Limb (tissue), 2 donors: Measurements from ENCODE around the gene SLC22A31.

Experiments used
- DNase-seq, 2 donors: peaks; one replicate each; pipeline ENCODE4 v3.0.0-alpha.2; 2016; ENCODE audit errors: extremely low spot score in 2 of 2

The SLC22A31 gene

DNA sequence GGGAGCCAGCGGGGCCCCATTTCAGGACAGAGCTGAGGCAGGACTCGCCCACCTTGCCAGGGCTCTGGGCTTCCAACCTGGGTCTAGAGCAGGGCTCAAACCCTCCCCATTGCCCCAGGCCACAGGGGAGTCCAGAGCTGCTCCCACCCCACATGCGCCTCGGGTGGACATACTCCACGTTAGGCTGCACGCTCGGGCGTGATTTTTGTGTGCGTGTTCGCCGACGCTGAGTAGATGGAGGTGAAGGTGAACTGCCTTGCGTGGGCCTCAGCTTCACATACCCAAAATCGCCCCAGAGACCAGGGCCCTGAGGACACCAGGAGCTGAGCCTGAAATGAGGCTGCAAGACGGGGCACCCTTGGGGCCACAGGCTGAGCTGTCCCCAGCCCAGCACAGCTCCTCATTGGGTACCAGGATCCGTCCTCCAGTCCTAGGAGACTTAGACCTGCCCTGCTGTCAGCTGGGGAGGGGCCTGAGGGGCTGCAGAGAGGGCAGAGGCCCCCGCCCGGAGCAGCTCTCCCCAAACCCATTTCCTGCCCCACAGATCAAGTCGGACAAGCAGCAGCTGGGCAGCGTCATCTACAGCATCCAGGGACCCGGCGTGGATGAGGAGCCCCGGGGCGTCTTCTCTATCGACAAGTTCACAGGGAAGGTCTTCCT is 20.6 kb downstream of the SLC22A31 start:
- DNase-seq, result no peak

DNA sequence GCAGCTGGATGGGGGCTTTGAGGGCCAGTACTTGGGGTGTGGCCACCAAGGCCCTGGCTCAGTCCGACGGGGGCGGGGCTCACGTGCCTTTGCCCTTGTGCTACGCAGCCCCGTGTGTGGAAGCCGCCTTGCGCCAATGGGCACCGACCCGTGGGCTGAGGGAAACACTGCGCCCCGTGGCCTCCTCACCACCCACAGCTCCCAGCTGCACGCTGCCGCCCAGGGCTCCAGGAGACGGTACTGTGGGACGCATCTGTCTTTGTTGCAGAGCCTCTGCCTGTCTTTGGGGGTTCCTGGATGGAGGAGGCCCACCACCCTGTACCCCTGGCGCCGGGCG is 21.2 kb downstream of the SLC22A31 start:
- no peak for DNase-seq

DNA sequence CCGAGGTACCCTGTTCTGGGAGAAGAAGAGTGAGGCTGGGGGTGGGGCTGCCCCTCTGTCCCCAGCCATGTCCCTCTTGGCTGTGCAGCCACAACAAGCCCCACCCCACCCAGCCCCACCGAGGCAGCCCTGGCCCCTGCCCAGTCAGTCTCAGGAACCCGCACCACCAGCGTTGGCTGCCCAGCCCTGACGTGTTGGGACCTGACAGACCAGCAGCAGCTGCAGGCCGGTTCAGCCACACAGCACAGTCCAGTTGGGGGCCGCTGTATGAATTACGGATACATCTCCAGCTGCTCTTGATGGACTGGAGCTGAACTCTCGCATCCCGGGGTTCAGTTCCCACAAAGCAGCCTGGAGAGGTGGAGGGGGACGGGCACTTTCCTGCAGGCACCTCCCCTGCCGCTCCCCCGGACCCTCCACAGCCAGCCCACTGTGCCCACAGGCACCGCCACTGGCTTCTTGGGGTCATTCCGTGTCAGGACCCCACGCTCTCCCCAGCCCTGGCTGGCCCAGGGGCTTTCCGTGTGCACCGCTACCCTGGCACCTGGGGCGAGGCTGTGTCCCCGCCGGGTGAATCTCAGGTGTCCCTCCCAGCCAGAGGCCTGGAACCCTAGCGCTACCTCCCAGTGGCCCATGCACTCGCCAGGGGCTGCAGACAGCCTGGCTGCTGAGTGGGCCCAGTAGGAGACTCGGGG is 21.7 kb downstream of the SLC22A31 start:
- no peak for DNase-seq

DNA sequence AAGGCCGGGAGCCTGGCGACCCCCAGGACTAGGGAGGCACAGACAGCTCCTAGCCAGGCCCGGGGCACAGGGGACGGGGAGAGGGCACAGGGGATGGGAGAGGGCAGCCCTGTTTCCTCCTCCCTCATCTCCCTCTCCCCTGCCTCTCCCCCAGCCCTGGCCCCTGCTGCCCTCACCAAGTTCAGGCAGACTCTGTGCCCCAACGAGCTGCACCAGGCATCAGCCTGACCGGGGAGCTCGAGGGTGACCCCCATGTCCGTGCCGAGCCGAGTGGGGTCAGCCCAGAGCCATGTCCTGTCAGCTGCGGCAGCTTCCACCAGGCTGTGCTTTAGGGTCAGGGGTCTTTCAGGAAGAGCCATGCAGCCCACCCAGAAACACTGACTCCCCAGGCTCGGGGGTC is 22.8 kb downstream of the SLC22A31 start:
- no peak for DNase-seq

DNA sequence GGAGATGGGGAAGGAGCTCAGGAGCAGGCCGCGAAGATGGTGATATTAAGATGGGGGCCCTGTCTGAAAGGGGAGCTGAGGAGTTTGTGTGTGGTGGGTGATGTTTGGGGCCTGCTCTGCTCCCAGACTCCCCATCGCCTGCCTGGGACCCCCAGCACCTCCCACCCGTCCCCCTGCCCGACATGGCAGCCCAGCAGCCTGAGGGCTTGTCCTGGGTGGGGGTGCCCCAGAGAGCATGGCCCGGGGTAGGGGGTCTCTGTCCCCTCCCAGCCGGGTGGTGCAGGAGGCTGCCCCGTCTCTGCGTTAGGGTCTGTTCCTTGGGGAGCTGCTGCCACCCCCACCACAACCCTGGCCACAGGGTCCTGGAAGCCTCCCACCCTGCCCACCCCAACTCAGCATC is 23.6 kb downstream of the SLC22A31 start:
- DNase-seq, result no peak

DNA sequence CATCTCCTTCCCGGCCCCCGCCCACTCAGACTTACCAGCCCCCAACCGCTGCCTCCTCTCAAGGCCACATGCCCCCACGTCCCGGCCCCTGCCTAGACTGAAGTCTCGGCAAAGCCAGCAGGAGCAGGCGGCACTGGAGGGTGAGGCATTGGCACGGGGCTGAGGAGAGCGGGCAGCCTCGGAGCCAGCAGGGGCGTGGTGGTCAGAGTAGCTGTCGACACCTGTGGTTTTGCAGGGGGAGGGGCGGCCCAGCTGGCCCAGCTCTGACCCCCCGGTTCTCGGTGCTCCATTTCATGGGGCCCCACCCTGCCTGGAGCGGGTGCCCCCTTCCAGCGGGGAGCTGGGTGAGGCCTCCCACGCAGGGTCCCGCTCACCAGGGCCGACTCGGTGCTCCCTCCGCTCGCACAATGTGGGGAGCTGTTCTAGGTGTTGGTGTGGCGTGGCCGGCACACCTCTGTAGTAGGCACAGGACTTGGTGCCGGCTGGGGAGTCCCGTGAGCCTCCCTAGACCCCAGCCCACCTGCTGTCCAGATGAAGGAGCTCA is 24.1 kb downstream of the SLC22A31 start:
- DNase-seq, result no peak

DNA sequence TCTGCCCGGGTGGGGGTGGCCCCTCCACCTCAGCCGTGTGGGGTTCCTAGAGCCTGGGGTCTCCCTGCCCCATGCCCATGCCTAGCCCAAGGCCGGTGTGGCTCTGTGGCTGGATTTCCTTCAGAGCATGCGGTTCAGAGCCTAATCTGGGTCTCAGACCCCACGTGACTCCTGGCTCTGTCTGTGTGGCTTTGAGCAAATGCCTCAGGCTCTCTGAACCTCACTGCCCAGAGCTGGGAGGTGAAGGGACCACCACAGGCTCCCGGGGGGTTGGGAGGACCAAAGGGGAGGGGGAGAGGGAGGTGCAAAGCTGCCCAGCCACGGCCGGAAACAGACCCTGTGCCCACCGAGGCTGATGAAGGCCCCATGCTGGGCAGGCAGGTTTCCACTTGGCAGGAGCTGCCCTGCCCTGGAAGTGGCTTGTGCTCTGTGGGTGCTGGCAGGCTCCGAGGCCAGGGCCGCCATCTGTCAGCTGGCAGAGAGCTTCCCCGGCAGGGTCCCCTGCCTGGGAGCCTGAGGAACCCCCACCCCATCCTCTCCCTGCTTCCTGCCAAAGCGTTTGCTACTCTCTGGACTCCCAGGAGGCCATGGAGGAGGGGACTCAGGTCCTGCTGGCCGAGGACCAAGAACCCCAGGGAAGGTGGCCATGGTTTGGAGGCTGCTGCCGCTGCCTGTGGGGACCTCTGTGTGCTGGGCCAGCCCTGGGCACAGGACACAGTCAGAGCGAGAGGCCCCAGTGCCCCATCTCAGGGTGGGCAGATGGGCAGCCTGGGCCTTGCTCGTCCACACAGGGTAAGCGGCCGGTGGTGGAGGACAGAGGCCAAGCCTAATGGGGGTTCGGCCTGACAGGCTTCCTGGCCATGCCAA is 24.8 kb downstream of the SLC22A31 start:
- no peak for DNase-seq

DNA sequence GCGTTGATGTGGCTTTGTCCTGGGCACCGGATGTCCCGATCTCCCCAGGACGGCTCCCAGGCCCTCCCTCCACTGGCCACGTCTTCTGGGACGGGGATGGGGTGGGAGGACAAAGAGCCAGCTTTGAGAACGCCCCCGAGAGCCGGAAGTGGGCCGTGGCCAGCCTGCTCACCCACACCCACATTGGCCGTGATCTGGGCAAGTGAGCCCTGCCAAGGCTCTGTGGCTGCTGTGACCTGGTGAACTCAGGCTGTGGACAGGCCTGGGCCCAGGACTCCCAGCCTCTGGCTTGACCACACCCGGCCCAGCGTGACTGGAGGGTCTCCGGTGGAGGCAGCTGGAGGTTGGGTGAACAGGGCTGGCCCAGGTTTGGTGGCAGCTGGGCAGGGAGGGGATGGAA is 25.5 kb downstream of the SLC22A31 start:
- DNase-seq, result no peak

DNA sequence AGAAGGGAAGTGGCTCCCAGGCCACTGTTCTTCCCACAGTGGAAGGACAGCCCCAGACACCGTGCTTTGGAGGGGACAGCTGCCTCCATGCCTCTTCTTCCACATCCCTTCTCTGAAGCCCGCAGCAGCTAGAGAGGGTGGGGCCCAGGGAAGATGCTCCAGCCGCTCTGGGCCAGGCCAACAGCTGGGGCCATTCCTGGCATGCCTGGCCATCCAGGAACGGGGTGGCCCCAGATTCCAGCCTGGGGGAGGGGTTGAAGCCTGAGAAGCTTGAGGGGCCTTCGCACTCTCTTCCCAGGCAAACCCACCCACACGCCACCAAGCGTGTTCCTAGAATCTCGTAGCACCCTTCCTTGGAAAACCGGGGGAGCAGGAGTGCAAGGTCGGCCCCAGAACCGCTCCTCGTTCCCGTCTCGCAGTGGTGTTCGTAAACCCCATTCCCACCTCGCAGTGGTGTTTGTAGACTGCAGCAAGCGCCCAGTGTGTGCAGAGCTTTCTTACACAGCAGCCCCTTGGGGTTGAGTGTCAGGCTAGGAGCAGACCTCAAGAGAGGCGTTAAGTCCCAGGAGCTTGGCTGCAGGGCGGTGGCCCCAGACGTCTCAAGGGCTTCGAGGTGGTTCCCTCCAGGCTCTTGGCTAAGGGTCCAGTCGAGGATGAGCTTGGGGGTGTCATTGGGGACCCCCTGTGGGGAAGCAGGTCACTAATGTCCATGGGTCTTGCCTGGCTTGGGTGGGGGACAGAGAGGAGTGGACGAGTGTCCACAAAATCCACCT is 26.1 kb downstream of the SLC22A31 start:
- peak in 1 of 2 donors; percentile 29 for DNase-seq

DNA sequence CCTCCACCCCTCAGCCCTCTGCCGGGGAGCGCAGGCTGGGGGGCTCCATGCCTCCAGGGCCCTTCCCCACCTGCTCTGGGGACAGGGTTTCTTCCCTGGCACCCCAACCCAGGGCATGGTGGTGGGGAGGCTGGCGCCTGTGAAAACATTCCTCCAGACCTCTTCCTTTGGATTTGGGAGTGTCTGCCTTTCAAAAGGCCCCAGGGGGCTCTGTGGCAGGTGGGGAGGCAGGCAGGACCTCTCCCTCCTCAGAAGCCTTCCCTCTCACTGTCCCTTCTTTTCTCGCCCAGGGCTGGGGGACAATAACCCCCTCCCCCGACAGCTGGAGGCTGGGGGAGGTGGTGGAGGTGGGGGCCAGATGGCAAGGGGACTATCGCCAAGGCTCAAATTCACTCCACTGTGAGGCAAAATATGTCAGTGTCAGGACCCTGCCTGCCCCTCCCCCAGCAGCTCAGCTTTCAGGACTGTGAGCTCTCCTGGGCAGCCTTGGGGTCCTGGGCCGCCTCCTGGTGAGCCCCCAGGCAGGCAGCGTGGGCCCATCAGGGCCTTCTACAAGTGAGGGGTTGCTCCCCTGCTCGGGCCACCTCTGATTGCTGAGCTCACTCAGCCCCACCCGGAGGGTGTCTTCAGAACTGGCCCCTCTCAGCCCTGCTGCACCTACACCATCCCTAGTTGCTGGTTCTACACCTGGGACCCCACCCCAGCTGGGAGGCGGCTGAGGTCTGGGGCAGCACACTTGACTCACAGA is 27.0 kb downstream of the SLC22A31 start:
- no peak for DNase-seq

DNA sequence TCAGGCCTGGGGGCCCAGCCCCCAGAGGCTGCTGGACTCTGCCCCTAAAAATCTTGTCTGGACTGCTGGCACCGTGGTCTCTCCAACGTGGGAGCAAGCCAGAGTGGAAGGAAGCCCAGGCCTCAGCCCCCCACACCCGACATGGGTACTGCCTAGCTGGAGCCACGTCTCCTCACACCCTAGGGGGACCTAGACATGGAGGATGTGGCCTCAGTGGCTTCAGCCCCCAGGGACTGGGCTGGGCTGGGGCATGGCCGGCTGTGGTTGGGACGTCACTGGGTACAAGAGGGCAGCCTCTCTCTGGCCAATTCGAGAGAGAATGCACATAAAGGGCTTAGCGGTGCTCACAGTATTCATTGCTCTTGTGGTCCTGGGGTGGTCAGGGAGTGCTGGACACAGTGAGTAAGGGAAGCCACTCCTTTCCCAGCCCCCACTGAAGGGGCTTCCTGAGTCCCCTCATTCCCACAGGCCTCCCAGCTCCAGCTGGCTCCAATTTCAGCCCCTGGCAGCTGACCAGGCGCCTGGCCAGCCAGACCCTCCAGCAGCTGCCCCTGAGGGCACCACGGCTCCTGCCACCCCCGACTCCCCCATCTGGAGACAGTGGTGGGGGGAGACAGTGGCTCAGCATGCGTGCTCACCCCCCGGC is 27.7 kb downstream of the SLC22A31 start:
- no peak for DNase-seq

DNA sequence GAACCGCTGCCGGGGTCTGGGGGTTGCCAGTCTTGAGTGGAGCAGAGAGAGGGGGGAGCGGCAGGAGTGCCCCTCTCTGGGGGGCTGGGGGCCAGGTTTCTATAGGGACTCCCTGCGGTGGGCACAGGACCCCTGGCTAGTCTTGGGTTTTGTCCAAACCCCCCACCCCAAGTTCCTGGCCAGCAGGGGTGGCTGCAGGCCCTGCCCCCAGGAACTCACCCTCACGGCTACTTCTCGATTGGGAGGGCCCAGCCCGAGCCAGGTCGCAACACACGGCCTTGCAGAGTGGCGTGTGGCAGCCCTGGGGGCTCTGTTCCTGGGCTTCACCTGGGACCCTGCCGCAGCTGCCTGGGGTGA is 28.2 kb downstream of the SLC22A31 start:
- DNase-seq, result no peak

DNA sequence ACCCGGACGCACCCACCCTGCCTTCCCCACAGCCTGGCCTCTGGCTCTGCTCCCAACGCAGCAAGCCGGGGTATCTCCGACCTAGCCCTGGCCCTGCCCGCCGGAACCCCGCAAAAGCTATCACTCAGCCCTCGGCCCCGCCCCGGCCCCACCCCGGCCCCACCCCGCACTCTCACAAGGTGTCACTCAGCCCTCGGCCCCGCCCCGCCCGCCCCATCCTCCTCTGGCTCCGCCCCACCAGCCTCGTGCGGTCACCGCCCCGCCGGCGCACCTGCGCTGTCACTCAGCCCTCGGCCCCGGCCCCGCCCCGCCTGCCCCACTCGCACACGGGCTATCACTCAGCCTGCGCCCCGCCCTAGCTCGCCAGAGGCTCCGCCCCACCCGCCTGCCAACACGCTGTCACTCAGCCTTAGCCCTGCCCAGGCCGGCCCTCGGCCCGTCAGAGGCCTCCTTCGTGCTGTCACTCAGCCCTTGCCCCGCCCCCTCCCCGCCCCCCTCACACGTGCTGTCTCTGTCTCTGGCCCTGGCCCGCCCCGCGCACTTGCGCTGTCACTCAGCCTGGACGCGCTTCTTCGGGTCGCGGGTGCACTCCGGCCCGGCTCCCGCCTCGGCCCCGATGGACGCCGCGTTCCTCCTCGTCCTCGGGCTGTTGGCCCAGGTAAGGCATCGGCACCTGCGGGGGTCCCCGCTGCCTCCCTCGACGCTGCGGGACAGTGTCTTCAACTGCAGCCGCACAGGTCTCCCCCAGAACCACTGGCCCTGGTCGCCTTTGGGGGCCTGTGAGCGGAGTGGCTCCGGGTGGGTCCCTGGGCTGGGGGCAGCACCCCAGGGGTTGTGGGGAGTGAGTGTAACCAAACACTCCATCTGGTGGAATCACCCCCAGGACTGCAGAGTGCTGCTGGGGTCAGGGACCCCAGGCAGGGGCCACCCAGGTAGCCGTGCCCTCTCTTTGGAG is 28.8 kb downstream of the SLC22A31 start, which contains the start of gene CDH15:
Gene CDH15, plus strand, starts transcription at position 533 of the 955 bp plus-strand sequence. Its CDS starts 84 bp downstream, at position 617.
- peak; percentile 87 to 96 for DNase-seq

DNA sequence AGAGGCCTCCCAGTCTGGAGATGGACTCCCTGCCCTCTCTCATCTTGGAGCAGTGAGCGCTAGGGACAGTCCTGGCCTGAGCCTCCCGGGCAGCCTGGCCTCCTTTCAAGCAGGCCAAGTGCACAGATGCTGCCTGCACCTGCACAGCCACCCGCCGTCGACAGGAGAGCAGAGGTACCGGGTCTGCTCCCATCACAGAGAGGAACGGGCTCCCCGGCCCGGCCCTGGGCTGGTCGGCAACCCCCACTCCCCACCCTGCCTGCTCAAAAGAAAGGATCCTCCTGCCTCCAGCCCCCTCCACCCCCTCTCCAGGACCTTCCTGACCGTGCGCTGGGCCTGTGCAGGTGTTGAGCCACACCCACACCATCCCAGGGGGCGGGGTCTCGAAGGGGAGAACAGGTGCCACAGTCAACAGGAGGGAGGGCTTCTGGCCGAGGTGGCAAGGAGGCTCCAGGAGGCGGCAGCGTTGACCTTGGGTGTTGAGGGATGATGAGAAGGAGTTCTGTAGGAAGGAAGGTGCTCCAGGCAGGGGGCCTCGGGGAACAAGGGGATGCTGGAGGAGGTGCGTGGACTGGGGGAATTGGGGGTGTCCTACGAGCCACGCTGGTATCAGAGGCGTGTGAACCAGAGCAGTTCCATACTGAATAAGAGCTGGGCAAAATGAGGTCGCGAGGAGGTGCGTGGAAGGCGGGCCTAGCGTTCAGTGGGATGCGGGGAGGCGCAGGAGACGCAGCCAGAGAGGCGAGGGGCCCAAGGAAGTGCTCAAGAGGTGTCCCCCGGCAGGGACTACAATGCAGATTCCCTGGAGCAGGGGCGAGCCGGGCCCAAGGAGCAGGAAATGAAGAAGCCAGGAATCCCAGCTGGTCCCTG is 29.8 kb downstream of the SLC22A31 start:
- DNase-seq, result no peak

DNA sequence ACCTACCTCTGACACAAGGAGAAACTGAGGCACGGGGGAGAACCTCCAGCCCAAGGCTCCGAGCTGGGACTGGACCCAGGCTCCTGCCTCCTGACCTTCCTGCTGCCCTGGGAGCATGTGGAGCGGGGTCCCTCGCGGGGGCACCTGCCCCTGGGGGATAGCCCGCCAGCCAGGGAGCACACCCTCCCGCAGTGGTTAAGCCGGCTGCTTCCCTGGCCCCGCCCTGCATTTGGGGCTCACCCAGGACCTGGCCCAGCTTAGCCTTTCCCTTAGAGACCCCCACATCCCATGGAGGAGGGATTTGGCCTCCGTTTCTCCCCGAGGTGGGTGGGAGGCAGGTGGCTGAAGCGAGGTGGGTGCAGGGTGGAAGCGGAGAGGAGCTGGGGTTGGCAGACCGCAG is 30.6 kb downstream of the SLC22A31 start:
- DNase-seq, result no peak

DNA sequence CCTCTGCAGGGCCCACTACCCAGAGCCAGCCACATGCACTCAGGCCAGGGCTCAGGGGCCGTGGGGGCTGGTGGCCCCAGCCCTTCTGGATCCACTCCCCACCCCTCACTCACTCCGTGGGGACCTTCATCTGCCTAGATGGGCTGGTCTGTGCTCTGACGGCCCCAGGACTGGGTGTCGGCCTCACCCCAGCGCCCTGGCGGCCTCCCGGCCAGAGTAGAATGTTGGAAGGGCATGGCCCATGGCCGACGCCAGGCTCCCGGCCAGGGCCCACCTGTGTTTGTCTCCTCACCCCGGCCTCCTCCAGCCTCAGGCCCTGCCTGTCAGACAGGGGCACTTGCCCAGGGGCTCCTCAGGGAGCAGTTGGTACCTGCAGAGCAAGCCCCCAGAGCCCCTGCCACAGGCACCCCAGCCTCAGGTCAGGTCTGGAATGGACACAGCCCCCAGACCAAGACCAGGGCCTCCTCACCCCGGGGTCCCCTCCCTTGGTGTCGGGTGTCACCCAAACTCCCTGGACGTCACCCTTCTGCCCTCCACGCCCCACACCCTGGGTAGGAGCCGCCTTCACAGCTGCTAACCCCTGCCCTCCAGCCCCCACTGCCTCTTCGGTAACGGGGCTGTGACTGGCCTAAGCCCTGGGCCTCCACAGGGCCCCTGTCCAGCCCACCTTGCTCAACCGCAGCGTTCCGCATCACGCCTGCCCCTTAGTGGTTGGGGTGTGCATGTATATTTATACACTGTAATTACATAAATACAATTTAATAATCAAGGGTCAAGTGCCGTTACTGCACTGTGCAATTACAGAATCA is 31.8 kb downstream of the SLC22A31 start:
- no peak for DNase-seq

DNA sequence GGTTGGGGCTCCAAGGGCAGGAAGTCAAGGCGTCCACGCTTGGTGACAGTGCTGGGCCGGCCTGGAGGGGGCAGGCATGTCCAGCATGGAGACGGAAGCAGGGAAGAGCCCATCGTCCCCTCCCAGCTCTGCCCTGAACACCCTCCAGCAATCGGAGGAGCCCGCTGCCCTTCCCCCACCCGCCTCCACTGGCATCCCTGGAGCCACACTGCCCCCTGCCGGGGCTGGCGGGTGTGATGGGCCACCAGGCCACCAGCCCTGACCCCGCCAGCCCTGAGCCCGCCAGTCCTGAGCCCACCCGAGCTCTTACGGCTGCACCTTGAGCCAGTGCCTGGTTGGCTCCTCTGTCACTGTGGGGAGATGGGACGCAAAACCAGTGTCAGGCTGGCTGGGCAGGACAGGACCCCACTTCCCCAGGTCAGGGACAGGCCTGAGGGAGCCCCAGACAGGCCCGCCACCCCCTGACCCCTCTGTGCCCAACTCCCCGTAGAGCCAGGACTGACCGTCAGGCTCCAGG is 32.9 kb downstream of the SLC22A31 start:
- DNase-seq, result peak; percentile 60 to 93
